Left hindlimb (tissue), 1 donor: ENCODE measurements around the gene THSD7A.

Experiments
- DNase-seq: peaks from one replicate; pipeline ENCODE4 v3.0.0-alpha.2; 2018

Gene THSD7A

DNA sequence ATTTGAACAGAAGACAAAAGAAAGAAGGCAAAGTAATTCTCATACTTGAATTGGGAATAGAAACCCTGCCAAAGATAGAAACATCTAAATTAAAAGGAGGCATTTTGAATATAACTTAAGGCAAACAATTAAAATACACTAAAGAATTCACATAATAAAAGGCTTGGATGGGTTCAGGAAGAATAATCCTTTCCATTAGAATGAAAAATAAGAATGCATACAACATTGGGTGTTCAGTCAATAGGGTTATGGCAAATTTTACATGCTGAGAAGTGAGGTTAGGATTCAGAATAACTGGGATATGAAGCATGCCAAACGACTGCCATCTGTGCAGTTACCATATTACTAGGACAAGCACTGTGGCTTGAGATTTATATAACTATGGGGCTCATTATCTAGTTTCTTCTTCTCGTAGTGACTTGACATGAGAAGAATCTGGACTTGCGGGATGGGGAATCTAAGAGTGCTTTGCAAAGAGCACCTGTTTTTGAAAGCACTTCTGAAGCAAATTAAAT lies 326.5 kb downstream of the THSD7A start:
- DNase-seq, result no peak

DNA sequence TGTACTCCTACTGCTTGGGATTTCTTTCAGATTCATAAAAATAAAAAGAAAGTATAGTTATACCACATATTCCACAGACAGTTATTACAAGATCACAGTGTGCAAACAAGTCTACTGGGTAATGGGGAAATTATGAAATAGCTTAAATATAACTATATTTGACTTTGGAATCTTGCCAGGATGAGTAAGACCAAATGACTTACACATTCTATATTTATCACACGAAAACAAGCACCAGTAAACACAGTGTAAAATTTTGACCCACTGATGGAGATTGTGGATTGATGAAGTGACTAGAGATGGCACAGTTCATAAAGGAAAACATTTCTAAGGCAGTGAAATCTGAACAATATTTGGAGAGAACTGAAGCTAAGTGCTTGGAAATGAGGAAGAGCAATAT lies 339.7 kb downstream of the THSD7A start:
- DNase-seq, result no peak

DNA sequence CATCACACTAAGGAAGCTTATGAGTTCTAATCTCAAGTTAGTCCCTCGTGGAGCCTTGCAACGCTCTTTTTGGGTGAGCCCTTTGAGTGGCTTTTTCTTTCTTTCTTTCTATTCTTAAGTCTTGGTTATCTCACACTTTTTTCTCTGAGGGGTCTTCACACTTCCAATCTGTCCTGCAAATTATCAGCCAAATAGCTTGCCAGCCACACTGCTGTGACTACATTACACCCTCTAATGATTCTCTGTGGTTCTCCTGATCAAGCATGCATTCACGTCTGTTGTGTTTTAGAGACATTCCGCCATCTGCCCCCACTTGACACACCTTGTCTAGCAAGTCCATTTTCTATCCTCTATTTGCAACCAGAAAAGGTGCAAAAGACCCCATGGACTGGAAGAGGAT lies 340.2 kb downstream of the THSD7A start:
- DNase-seq, result no peak

DNA sequence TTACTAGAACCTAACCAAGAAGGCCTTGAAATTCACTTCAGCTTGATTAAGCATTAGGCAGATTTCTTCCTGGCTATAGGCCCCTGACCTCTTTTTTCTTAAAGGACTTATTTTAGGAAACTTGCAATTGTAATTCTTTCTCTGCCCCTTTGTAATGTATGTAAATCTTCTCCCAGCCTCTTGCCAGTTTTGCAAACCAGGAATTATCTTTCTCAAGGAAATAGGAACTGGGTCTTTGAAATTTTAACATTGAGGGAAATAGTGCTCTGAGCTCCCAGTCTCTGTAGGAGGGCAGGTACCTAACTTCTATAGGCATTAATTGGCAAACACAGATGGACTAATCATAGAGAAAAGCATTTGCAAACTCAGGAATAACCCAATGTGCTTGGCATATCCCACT lies 342.7 kb downstream of the THSD7A start:
- no peak for DNase-seq

DNA sequence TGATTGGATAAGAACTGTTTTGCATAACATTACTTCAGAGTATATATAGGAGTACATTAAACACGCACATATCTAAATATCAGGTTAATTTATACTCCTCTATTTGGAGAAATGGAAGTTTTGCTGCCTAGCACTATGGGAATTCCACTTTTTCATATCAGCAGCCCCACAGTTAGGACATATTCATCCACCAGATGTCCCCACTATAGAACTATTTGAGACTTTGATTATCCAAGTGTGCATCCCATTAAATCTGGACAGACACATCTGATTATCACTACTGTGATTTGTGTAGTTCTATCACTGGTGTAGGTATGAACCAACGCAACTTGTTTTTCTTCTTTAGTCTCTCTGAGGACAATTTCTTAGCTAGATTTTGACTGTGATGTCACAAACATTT lies 345.7 kb downstream of the THSD7A start:
- DNase-seq, result no peak

DNA sequence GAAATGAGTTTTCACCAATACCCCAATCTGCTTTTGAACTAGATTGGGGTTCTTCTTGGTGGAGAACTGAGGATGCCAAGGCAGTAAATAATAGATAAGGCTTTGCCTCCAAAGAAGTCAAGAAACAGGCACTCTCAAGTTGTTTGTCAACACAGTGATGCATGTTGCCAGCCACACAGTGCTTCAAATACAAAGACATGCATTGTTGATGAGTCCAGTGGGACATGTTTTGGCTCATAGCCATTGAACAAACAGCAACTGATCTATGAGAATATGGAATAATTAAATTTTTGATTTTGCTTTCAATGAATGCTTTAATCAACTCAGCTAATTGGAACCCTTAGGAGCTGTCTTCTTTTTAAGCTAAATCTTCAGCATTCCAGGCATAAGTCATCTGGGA lies 346.4 kb downstream of the THSD7A start:
- DNase-seq, result no peak

DNA sequence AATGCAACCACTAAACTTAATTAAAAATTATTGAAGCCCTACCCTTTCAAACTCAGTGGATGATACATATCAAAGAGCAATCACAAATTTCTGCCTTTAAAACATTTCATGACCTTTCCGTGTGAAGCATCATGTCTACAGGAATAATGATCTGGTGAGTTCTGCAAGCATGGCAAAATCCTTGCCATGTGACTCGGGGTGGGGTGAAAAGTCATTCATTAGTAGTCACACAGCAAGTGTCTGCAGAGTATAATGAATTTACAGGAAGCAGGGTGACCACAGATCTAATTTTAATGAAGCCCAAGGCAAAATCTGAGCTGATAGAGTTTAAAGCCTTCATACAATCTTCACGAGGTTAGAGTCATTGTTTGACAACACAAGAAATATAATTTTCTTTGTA lies 351.9 kb downstream of the THSD7A start:
- no peak for DNase-seq

DNA sequence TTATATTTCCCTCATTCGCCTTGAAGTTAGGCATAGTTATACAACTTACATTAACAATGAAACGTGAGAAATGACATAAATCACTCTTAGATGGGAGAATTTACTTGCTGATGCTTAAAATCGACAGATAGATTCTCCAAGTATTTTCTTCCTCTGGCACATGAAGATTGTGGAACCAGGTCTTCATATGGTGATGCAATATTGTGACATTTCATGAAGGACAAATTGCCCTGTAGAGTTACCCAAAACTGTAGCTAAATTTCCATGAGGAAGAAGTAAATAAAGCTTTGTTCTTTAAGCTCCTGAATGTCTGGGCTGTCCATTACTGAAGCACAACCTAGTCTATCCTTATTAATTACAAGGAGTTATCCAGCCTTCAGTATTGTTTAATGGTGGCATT lies 353.1 kb downstream of the THSD7A start:
- DNase-seq, result no peak

DNA sequence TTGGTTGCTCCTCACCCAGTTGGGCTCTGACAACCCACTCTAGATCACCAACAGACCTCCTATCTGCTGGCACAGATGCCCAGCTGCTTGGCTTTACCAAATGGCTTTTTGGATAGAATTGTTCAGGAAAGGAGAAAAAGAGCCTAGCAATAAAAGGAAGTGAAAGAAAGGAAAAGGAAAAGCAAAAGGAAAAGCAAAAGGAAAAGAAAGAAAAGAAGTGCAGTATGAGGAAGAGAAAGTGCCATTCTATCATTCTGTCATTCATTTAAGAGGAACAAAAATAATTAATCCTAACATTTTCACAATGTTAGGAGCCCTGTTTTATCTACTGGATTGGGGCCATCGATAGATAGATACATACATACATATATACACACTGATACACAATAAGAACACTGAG lies 353.6 kb downstream of the THSD7A start:
- DNase-seq, result no peak

DNA sequence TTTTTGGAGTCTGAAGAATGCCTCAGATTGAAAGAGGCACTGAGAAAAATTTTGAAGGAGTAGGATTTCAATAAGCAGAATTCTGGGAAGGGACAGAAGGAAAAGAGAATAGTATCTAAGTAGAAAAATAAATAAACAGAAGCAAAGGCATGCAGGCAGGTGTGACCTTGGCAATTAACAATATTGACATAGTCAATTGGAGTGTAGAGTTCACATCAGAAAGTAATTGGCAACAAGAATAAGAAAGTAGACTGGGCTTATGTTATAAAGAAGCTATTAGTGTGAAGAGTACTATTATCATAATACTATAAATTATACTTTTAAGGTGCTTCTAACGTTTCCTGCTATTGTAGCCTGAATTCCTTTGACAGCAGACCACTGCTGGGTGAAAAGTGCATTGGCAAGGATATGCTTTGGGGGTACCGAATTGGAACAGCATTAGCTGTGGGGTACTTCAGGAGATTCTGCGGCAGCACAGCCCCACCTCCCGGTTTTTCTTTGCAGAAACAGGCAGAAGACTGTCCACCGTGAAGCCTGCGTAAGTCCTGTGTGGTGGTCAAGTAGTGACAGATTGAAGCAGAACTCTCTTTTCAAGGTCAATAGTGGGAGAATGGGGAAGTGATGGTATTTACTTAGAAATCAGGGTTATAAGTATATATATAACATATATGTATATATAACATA lies 357.0 kb downstream of the THSD7A start:
- DNase-seq, result no peak

DNA sequence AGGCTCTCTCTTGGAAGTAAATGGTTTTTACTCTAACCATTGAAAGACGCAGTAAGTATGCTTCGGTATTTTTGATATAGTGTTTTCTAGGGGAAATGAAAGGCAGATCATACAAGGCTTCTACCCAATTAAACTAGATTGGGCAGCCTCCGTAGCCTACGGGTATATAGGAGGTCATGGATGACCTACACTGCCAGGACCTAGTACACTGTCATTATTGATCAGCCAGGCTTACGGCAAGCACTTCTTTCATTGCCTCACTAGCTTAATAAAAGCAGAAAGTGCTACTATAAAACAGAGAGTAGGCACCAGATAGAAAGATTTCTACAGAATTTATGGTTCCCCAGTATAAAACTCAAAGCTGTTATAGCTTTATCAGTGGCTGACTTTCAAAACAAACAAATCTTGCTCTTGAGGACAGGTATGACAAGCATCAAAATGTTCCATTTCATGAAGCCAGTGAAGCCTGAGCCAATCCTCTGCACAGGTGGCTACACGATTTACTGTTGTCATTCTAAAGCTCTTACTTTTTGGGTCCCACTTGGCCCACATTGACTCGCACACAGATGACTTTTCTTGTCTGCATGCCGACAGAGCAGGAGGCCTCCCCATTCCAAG lies 358.1 kb downstream of the THSD7A start:
- DNase-seq, result no peak

DNA sequence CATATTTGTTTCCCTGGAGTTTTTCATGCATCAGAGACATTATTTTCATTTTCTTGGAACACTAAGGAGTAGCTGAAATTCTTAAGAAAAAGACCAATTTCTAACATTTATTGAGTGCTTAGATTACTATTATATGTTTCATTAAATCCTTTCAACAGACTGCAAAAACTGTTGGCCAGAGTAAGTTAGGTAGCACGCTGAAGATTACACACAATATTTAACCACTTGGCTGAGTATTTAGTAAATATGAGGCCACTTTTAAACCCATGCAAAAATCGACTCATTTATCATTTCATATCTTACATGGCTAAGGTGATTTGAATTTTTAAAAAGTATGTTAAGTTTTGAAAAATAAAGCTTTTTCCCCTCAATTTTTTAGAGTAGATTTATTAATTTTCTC lies 358.8 kb downstream of the THSD7A start:
- no peak for DNase-seq

DNA sequence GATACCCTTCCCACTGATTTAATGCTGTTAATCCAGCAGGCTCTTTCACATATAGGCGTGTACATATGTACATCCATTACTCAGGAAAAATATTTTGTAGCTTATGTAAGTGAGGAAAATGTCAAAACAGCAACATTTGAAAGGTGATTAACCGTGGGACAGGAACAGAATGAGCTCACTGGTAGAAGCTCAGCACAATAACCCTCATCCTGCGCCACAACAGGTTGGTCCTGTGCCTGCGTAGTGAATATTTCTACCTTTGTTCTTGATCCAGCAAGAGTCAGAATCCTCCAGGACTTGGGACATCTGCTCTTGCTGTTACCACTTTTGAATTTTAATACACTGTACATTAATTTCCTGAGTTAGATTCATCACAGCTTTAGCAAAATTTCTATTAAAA lies 359.4 kb downstream of the THSD7A start:
- no peak for DNase-seq

DNA sequence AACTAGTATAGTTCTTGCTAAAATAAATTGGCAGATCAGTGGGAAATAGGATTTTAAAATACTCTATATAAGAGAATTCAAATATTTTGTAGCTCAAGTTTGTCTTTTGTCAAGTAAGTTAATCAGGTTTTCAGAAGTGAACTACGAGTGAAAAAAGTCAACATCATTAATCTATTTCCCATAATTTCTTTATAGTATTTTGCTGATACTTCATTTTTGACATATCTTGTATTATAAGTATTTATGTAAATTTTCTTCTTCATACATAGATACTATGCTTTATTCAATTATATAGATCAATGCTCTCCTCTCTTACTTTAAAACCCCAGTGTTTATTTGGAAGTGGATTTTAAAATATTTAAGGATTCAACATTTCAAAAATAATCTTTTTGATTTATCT lies 360.7 kb downstream of the THSD7A start:
- no peak for DNase-seq

DNA sequence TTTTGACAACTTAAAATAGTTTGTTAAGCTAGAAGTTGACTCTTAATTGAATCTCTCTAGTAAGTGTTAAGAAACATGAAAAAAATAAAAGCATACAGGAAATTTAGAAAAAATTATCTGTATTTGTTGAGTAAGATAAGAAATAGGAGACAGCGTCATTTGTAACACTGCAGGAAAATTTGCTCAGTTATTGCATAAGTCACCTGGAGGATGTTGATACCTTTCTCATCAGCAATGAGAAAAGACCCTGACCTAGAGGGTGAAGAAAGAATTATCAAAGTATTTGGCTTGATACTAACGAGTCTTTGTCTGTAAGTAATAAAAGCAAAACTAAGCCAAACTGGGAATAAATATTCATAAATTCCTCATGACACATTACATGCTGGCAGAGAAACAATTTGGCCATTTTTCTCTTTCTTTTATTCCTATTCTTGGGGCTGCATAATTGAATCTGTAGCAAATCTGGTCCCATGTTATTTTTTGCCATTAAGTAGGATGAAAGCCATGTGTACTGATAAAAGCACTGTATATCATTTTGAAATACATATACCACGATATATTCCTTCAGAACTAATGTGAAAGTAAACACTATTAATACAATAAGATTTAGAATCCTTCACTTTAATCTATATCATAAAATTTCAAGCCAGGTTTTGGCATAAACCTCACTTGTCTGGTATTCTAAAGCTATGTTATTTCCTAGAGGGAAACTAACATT lies 362.8 kb downstream of the THSD7A start:
- DNase-seq, result no peak

DNA sequence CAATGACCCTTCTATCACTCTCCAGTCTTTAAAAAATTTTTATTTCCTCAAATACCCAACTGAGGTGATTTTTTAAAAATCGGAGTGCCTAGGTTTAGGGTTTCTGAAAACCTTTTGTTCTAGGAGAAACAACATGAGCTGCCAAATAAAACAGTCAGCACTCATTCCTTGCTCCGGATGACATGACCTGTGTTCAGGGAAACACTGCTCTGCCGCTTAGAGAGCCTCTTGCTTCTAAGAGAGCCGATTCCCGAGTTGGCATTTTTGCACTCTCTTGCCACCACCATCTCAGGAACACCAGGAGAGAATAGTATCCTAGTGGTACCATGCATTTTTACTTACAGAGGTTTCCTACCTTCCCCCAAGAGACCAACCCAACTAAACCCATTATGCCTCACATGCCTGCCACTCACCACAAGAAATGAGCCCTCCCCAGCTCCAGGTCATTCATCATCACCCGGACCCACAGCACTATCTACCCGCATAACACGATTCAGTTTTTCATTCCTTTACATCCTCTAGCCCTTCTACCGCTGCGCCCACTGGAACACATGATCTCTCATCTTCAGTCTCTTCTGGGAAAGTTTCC lies 365.4 kb downstream of the THSD7A start:
- DNase-seq, result no peak

DNA sequence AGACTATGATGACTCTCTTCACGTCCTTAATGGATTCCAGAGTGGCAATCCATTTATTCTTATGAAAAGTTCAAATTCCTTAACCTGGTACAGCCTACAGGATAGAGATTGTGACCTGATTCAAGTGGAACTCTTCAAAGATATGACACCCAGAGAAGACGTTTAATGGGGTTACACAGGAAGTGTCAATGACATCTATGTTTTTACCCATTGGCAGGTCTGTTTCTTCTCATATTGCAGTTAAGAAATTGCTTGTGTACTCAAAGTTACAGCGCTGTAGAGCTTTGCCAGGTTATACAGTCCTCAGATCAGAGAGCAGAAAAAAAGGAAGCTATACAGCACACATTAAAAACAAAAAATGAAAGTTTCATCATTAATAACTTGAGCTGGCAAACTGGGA lies 367.4 kb downstream of the THSD7A start:
- no peak for DNase-seq

DNA sequence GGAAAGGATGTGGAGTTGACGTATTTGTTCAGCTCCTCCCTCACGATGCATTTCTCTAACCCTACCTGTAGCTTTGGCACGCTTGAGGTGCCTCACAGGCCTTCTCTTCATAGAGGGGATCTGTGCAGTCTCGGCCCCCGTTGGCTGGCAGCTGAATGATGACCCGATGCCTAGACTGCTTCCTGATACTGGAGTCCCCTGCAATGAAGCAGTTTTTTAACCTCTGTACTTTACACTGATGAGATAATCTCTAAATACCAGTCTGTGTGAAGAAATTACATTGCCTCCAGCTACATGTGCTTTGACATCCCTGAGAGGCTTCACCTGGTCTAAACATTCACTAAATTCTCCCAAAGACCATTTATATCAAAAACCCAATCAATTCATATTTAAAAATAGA lies 370.1 kb downstream of the THSD7A start:
- DNase-seq, result no peak

DNA sequence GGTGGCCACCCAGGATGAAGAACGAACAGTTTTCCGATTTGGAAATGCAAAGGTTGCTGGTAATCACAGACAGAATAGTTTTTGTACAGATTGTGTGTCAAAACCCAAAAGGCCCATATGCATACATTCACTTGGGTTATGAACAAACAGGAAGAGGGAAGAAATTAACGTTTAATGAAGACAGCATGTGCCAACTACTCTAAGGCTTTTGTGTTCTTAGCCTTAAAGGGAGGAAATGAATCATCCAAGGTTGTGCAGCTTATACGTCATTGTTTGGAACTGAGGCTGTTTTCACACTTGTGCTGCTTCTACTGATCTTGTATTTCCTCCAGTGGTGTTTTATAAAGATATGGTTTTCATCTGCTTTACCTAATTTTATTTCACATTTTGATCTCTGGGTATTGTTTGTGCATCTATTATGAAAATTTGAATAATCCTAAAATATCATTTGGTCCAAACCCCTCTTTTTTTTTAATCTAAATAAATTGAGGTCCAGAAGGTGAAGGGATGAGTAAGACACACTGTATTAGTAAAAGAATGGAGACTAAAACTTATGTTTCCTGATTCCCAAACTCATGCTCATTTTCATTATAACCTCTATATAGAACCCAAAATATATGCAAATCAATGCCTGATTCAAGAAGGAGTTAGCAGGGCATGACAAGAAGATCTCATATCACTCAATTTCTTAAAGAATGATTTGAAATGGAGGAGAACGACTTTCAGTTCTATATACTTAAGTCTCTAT lies 373.1 kb downstream of the THSD7A start:
- no peak for DNase-seq

DNA sequence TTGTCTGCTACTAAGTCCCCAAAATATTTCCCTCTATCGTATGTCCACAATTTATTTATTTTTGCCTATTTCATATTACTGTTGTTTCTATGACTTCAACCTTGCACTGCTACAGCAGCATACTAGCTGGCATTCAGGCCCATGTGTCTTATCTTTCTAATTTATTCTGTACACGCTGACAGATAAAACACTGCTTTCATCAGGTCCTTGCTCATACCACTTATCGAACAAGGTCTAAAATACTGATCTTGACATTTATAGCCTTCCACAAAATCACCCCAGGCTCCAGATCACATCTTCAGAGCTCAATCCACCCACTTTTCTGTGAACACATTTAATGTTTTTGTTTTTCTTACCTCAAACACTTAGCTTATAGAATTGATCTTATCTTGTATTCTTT lies 374.6 kb downstream of the THSD7A start:
- DNase-seq, result no peak

DNA sequence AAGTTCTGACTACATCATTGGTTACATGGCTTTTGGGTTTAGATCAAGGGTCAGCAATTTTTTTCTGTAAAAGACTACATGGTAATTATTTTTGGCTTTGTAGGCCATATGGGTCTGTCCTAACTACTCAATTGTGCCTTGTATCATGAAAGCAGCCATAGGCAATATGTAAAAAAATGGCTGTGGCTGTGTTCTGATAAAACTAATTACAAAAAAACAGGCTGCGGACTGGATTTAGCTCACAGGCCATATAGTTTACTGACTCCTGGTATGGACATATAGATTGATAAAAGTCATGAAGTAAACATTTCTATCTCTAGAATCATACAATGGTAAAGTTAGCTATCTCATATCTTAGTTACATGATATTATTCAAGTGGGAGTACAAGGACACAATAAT lies 375.4 kb downstream of the THSD7A start:
- no peak for DNase-seq

DNA sequence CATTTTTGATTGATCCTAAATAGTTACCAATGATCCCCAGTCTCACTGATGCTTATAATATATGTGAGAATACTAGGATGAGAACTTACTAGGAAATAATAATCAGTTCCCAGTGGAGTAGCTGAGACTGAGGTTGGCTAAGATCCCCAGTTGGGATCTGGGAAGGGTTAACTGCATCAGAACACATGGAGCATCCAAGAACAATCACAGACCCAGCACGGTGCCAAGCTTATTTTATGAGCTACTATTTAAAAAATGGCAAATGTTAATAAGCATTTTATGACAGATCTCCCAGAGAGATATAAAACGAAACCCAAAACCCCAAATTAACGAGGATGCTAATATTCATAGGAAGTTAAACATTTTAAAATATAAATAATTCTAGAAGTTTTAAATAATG lies 379.5 kb downstream of the THSD7A start:
- no peak for DNase-seq

DNA sequence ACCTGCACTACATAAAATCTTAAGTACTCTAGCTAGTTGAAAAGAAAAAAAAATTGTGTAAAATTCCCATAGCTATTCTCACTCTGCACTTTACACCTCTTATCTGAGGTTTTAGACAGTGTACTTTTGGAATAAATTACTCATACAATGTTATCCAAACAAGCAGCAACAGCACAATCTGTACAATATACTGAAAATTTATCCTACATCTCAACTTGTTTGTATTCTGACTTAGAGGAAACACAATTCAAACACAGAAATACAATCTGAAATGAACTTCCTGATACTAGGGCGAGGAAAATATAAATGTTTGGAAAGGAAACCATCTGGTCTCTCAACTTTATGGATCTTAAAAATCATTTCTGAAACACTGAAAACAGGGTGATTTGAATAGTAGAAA lies 381.7 kb downstream of the THSD7A start:
- no peak for DNase-seq
